ENCODE measurements around the gene DENND5B.
"Not testable (repeated sequence)": the region's sequence is repeated elsewhere in the genome, so short reads cannot be mapped to it uniquely, and the experiment has no call there.

DENND5B gene

DNA sequence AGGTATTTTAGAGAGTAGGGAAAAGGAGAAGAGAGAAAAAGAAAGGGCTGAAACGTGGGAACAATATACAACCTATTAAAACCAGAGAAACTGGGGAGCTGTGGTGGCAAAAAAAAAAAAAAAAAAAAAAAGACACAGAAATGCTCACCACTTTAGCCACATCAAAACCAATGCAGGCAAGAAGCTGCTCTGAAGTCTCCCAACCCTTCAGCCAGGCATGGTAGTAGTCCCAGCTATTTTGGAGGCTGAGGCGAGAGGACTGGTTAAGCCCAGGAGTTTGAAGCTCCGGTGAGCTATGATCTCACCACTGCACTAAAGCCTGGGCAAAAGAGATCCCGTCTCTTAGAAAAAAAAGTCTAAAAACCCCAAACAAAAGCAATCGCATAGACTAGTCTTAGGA, 33.2 kb downstream of the DENND5B start:
- no peak for DNase-seq (ENCODE audit: low read depth in 2 of 2)

DNA sequence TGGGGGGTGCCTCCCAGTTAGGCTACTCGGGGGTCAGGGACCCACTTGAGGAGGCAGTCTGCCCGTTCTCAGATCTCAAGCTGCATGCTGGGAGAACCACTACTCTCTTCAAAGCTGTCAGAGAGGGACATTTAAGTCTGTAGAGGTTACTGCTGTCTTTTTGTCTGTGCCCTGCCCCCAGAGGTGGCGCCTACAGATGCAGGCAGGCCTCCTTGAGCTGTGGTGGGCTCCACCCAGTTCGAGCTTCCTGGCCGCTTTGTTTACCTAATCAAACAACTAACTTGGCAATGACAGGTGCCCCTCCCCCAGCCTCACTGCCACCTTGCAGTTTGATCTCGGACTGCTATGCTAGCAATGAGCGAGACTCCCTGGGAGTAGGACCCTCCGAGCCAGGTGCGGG, 35.5 kb downstream of the DENND5B start:
- not testable (repeated sequence) for DNase-seq (ENCODE audit: low read depth in 2 of 2)

DNA sequence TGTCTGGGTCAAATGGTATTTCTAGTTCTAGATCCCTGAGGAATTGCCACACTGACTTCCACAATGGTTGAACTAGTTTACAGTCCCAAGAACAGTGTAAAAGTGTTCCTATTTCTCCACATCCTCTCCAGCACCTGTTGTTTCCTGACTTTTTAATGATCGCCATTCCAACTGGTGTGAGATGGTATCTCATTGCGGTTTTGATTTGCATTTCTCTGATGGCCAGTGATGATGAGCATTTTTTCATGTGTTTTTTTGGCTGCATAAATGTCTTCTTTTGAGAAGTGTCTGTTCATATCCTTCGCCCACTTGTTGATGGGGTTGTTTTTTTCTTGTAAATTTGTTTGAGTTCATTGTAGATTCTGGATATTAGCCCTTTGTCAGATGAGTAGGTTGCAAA, 40.3 kb downstream of the DENND5B start:
- DNase-seq (ENCODE audit: low read depth in 2 of 2) = not testable (repeated sequence)

GRCh38 chr12:31536672-31537071, 54.3 kb downstream of the DENND5B start:
- DNase-seq (ENCODE audit: low read depth in 2 of 2) = no peak

DNA sequence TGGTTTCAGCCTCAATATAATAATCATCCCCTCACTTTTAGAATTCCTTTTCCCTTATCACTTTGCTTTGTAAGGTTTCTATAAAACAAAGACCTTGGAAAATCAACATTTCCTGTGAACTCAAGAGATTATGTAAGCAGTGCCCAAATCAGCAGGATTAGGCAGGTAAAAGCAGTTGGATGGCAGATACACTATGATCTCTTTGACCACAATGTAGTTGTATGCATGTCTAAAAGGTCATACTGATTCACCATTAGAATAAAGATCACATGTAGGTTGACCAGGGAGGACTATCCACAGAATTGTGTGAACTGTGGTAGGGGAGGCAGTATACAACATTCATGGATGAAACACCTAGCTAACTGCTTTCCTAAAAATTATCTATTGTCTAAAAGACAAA, 57.5 kb downstream of the DENND5B start:
- no peak for DNase-seq (ENCODE audit: low read depth in 2 of 2)

DNA sequence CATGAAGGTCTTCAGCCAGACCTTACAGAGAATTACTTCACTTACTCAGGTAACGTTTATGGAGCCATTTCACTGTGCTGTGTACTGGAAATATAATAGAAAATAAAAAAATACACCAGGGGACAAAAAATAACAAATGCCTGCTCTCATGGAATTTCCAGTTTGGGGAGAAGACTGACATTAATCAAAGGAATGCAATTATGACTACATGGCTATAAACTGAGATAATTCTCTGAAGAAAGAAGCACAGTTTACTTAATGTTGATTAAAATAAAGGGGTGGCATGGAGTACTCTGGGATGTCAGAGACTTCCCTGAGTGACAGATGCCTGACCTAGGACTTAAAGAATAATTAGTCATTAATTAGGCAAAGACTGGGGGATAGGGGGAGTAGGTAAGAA, 59.0 kb downstream of the DENND5B start:
- DNase-seq (ENCODE audit: low read depth in 2 of 2) = no peak

- DNase-seq (ENCODE audit: low read depth in 2 of 2) = no peak
Observed at GRCh38 chr12:31528095-31528494, 62.8 kb downstream of the DENND5B start.

GRCh38 chr12:31527083-31527482, 63.9 kb downstream of the DENND5B start:
- DNase-seq (ENCODE audit: low read depth in 2 of 2) = no peak

DNA sequence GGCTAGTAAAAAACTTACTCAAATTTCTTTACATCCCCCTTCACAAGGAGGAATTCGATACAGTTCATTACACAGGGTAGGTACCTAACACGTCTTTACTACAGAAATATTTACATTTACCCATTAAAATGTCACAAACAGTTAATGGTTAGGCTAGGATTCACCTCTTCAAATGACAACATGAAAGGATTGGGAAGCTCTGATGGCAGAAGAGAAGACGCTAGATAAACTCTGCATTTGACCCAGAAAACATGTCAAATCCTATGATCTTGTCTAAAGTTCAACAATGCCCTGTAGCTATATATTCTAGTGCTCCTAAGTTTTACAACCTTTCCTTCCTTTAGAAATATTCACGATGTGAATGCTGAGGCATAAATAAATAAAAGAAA, 64.8 kb downstream of the DENND5B start:
- DNase-seq (ENCODE audit: low read depth in 2 of 2) = no peak

DNA sequence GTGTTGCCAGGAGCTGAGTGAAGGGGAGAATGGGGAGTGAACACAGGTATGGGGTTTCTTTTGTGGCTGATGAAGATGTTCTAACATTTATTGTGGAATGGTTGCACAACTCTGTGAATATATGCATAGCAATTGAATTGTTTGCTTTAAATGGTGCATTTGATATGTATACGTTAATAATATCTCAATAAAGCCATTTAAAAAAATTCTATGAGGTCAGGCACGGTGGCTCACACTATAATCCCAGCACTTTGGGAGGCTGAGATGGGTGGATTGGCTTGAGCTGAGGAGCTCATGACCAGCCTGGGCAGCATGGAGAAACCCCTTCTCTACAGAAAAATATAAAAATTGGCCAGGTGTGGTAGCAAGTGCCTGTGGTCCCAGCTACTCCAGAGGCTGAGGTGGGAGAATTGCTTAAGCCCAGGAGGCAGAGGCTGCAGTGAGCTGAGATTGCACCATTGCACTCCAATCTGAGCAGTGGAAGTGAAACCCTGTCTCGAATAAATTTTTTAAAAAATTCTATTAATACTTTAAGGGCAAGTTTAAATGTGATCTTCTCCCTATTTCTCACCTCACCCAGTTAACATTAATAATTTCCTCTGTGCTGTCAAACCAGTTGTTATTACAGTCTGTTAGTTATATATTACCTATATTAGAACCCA, 65.3 kb downstream of the DENND5B start:
- DNase-seq (ENCODE audit: low read depth in 2 of 2) = no peak

DNA sequence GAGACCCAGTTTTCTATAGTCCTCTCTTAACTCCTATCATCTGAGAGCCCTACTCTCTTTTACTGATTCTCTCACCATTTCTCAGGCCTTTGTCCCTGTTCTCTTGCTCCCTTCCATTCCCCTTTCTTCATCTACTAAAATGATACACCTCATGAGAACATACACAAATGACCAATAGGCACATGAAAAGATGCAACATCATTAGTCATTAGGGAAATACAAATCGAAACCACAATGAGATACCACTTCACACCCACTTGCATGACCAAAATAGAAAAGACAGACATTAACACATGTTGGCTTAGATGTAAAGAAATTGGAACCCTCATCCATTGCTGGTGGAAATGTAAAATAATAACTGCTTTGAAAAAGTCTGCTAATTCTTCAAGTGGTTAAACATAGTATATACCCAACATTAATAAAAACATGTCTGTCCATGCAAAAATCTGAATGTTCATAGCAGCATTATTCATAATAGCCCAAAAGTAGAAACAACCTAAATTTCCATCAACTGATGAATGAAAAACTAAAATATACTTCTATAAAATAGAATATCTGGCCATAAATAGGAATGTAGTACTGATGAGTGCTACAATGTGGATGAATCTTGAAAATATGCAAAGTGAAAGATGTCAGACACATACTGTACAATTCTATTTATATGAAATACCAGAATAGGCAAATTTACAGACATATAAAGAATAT, 66.0 kb downstream of the DENND5B start:
- no peak for DNase-seq (ENCODE audit: low read depth in 2 of 2)

DNA sequence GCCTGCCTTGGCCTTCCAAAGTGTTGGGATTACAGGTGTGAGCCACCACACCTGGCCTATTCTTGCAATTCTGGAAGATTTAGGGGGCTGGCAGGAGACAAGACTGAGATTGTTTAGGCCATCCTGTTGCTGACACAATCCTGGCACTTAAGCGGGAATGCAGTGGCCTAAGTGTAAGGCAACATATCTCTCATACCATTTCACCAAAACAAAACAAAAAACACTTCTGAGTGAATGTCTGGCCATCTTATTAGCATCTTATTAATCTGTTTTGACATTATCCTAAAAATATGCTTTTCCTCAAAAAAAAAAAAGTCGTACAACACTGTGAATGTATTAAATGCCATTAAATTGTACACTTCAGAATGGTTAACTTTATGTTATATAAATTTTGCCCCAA, 67.6 kb downstream of the DENND5B start:
- no peak for DNase-seq (ENCODE audit: low read depth in 2 of 2)

DNA sequence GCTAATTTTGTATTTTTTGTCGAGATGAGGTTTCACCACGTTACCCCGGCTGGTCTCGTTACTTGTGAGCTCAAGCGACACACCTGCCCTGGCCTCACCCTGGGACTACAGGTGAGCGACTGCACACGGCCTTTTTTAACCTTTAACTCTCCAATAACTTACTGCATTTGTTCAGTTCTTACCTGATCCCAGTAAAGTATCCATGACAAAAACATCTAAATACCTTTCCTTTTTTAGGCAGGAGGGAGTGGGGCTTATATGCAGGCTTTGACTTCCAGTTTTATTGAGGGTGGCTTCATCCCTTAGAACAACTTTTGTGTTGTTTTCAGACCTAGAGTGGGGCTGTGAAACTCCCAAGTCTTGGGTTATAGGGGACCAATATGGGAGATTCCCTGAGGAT, 68.3 kb downstream of the DENND5B start:
- DNase-seq (ENCODE audit: low read depth in 2 of 2) = no peak

- DNase-seq (ENCODE audit: low read depth in 2 of 2) = no peak
Observed at GRCh38 chr12:31521964-31522363, 69.0 kb downstream of the DENND5B start.

- DNase-seq (ENCODE audit: low read depth in 2 of 2) = no peak
Observed at GRCh38 chr12:31519511-31519910, 71.4 kb downstream of the DENND5B start.

DNA sequence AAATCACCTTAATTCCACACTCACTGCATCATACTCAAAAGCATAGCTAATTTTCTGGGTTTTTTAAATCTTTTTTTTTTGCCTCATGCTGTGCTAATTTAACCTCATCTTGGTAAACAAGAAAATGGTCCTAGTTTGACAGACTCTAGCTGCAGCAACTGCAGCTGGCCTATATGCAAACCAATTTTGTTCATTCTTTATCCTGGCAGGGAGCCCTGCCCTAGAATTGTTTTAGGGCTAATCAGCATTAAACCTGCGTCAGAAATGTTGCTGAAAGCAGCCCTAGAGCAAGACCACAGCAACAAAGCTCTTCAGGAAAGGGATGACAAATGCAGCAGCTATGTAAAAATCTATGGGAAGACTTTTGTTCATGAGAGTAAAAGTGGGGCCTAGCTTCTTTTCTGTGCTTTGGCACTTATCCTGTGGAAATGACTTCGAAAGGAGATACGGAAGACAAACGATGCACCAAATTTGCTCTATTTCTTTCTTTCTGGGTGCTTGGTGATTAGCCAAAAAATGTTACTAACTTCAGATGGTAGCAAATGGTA, 72.2 kb downstream of the DENND5B start:
- DNase-seq (ENCODE audit: low read depth in 2 of 2) = no peak

GRCh38 chr12:31517994-31518393, 72.9 kb downstream of the DENND5B start:
- DNase-seq (ENCODE audit: low read depth in 2 of 2) = no peak

GRCh38 chr12:31516702-31517101, 74.2 kb downstream of the DENND5B start:
- no peak for DNase-seq (ENCODE audit: low read depth in 2 of 2)

- no peak for DNase-seq (ENCODE audit: low read depth in 2 of 2)
Observed at GRCh38 chr12:31514912-31515311, 76.0 kb downstream of the DENND5B start.

DNA sequence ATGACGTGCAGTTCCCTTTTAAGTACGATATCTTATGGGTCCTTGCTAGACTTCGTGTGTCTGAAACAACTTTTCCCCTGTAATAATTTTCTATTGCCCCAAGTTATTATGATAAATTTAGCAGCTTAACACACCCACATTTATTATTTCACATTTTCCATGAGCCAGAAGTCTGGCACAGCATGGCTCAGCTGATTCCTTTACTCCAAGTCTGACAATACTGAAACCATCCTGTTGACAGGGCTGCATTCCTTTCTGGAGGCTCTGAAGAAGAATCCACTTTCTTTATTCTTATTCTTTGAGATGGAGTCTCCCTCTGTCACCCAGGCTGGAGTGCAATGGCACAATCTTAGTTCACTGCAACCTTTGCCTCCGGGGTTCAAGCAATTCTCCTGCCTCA, 80.9 kb downstream of the DENND5B start:
- no peak for DNase-seq (ENCODE audit: low read depth in 2 of 2)

DNA sequence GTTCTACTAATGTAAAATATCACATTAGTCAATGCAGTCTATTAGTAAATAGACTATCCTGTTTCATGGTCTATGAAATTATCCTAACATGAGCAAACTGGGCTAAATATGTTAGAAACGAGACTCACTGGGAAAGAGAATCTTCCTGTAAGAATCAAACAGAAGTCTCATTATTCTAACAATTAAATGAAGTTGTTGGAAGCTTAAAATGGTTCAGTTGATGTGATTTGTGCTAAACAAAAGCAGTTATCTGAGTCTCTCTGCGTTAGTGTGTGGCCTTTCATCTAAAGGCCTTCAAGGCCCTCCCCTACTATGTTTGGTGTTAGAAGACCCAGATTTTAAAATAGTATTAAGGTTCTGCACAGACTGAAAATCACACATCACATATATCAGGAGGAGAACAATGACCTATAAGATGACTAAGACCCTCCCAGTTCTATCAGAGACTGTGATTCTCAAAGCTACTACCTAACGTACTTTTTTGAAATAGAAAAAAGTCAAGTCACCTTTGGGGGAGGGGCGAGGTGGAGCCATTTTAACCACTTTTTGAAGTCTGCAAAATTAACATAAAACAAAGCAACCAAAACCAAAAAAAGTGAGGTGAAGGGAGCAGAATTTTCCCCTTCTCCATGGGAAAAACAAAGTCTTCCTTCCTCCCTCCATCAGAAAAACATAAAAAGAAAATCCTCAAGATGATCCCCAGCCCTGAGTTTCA, 82.3 kb downstream of the DENND5B start:
- DNase-seq (ENCODE audit: low read depth in 2 of 2) = no peak

DNA sequence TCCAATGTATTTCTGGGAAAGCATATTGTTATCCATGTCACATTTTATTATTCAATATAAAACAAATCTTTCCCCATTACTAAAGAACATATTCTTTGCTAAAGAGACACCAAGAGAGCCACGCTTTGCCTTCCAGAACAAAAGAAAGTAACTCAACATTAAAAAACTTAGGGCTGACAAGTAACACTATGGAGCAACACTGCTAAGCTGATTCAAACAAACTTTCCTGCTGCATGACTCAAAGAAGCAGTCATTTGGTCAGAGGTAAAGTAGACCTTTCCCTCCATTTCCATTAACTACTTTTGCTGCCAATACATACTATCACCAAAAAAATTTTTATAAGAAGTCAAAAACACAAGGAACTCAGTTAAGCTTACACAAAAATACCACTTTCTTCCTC, 83.0 kb downstream of the DENND5B start:
- DNase-seq (ENCODE audit: low read depth in 2 of 2) = no peak

Data from activated CD4-positive, alpha-beta T cell treated with anti-CD3 and anti-CD28 coated beads for 24 hours (primary cell).